Thyroid gland (tissue), 4 donors: ENCODE data around the gene CEP295NL. TPM values are rescaled to one million over a fixed set of nuclear protein-coding genes. Genes with fewer than 3 reads are reported as not detected.

Source experiments
- DNase-seq, 2 donors: peaks; one replicate each; pipeline ENCODE4 v3.0.0-alpha.2; 2019
- H3K27ac ChIP-seq, 3 donors: fragments of 200-600 bp; sonication (generic); 1 replicate in 2 of 3; 2 replicates in 1 of 3; pipeline ENCODE4 v1.5.1; 2016 to 2019; ENCODE audit warnings: mild to moderate bottlenecking in 1 of 3, moderate library complexity in 1 of 3
- H3K27me3 ChIP-seq: fragments of 200-600 bp; sonication (generic); one replicate; pipeline ENCODE4 v1.5.1; 2019
- H3K36me3 ChIP-seq, 2 donors: fragments of 200-600 bp; sonication (generic); one replicate each; pipeline ENCODE4 v1.5.1; 2016 to 2019
- H3K4me1 ChIP-seq, 2 donors: fragments of 200-600 bp; sonication (generic); one replicate each; pipeline ENCODE4 v1.5.1; 2017 to 2019
- H3K4me3 ChIP-seq, 3 donors: fragments of 200-600 bp; sonication (generic); replicated peaks in 1 of 3; 1 replicate in 2 of 3; 2 replicates in 1 of 3; pipeline ENCODE4 v1.5.1; 2016; ENCODE audit warnings: mild to moderate bottlenecking in 1 of 3
- H3K9me3 ChIP-seq: fragments of 200-600 bp; sonication (generic); one replicate; pipeline ENCODE4 v1.5.1; 2017
- POLR2A ChIP-seq, 2 donors: fragments of 450-650 bp; IDR thresholded peaks; one replicate each; pipeline ENCODE4 v1.6.1; 2017; ENCODE audit warnings: antibody characterized with exemption in 2 of 2, mild to moderate bottlenecking in 2 of 2, moderate library complexity in 1 of 2
- WGBS, 2 donors: methylation state at CpG; one replicate each; pipeline ENCODE4 v1.1.5; 2017; 5-methylcytosine and 5-hydroxymethylcytosine counted together
- intact Hi-C: fragments of 100-400 bp; cut with DNase I; formaldehyde crosslinking; loops from one replicate; pipeline ENCODE4 v1.15.1; 2023
- total RNA-seq, 4 donors: library from RNA; depleted of rRNA; stranded (reverse); fragments of >200 nt; gene quantifications; one replicate each; pipeline ENCODE4 v1.2.3, GENCODE V29; 2016
- TF ChIP-seq, protein P1 (sequence below), 6 experiments: fragments of 200-600 bp in 3 of 6; fragments of 450-650 bp in 3 of 6; sonication (generic) in 3 of 6; IDR thresholded peaks; one replicate each; pipeline ENCODE4 v1.5.1; 2016 to 2019; ENCODE audit warnings: antibody characterized with exemption in 6 of 6, mild to moderate bottlenecking in 2 of 6, inconsistent platforms in 1 of 6, moderate library complexity in 1 of 6

CEP295NL gene
- total RNA-seq, 4 donors from 2014 or later: 0.67 to 1.6 (median 1.4) TPM

DNA sequence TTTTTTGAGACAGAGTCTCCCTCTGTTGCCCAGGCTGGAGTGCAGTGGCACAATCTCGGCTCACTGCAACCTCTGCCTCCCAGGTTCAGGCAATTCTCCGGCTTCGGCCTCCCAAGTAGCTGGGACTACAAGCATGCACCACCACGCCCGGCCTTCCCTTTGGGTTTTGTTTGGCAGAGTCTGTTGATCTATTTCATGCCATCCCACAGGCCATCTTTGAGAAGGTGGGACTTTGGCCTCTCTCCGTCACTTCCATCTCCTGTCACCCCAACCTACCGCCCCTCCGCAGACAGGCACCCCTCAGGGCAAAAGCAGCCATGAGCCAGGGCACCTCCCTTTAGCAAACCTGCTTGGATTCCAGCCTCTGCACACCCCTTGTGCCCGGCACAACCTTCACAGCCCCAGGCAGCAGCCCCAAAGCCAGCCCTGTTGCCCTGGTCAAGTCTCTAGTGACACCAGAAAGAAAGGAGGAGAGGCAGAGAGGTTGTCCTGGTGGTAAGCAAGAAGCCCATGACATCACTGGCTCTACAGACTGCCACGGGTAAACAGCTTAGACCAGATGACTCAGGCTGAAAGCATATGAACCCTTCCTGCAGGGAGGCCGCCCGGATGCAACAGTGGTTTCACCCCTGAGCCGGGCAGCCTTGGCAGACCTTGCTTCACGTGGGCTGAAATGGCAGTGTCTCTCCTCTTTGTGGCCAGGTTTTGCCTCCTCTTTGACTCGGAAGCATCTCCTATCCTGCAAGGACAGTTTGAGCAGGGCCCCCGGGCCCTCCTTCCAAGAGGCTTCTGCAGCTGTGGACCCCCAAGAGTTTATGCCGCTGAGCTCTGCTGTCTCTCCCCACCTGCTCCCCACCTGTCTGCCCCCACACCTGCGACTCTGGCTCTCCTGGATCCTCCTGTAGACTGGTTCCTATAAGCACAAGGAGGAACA, 30.3 kb upstream of the CEP295NL start:
- peak overlapping the region; percentile 77 to 94 (median 86) for H3K27ac ChIP-seq
- intact Hi-C loops: no loop called here
- H3K4me1 ChIP-seq: peaks cover 14 to 29% of the 10 kb centered on the region in 2 donors
- H3K27me3 ChIP-seq: no peaks in the 10 kb centered on the region
- H3K36me3 ChIP-seq: no peaks in the 10 kb centered on the region
- 78 to 84% methylated on average over 16 to 18 of the region's 18 CpGs for WGBS, 2 donors
- TF ChIP-seq, protein P1, sequence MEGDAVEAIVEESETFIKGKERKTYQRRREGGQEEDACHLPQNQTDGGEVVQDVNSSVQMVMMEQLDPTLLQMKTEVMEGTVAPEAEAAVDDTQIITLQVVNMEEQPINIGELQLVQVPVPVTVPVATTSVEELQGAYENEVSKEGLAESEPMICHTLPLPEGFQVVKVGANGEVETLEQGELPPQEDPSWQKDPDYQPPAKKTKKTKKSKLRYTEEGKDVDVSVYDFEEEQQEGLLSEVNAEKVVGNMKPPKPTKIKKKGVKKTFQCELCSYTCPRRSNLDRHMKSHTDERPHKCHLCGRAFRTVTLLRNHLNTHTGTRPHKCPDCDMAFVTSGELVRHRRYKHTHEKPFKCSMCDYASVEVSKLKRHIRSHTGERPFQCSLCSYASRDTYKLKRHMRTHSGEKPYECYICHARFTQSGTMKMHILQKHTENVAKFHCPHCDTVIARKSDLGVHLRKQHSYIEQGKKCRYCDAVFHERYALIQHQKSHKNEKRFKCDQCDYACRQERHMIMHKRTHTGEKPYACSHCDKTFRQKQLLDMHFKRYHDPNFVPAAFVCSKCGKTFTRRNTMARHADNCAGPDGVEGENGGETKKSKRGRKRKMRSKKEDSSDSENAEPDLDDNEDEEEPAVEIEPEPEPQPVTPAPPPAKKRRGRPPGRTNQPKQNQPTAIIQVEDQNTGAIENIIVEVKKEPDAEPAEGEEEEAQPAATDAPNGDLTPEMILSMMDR (IDR thresholded peaks at IDR 0.05): no peak
- no peak for TF ChIP-seq POLR2A (IDR thresholded peaks at IDR 0.05)
- peak in 1 of 2 donors; percentile 25 for DNase-seq
- no peak overlapping the region for H3K4me3 ChIP-seq
- no peaks in the 10 kb centered on the region for H3K9me3 ChIP-seq

DNA sequence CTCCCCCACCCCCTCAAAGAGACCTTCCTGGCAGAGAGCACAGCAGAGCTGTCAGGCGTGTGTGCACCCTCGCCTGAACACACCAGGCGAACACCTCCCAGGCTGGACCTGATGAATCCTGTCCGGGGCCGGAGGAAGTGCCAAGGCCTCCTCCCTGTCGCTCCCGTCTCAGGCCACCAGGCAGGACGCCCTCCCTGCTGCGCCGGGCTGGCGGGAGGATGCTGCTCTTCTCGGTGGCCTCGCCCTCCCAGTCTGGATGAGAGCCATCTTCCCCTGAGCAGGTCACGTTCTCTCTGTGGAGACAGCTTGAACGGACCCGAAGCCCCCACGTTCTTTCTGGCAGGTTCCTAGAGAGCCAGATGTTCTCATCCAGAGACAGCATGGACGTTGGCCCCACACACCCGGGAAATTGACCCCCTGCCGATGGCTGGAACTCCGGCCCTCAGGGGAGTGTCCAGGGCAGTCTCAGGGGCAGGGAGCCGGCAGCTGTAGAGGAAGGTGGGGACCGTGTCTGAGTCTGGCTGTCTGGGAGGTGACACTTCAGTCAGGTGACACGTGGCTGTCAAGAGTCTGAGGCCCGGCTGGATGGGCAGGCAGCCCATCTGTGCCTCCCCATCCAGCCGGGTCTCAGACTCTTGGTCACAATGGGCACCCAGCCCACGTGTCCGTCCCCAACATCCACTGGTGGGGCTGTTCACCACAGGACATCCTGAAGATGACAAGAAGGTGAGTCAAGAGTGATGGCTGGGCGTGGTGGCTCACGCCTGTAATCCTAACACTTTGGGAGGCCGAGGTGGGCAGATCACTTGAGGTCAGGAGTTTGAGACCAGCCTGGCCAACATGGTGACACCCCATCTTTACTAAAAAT, 27.1 kb upstream of the CEP295NL start:
- H3K4me1 ChIP-seq: peaks cover 14 to 37% of the 10 kb centered on the region in 2 donors
- H3K9me3 ChIP-seq: no peaks in the 10 kb centered on the region
- H3K27me3 ChIP-seq: no peaks in the 10 kb centered on the region
- intact Hi-C loops: no loop called here
- TF ChIP-seq, protein P1 (IDR thresholded peaks at IDR 0.05): peak in 1 of 6 experiments; percentile 8
- TF ChIP-seq POLR2A (IDR thresholded peaks at IDR 0.05): no peak
- DNase-seq: peak; percentile 25 to 58
- H3K4me3 ChIP-seq: no peak overlapping the region
- H3K27ac ChIP-seq: no peak overlapping the region
- 46 to 64% methylated on average over 10 to 11 of the region's 31 CpGs for WGBS, 2 donors
- H3K36me3 ChIP-seq: no peaks in the 10 kb centered on the region

DNA sequence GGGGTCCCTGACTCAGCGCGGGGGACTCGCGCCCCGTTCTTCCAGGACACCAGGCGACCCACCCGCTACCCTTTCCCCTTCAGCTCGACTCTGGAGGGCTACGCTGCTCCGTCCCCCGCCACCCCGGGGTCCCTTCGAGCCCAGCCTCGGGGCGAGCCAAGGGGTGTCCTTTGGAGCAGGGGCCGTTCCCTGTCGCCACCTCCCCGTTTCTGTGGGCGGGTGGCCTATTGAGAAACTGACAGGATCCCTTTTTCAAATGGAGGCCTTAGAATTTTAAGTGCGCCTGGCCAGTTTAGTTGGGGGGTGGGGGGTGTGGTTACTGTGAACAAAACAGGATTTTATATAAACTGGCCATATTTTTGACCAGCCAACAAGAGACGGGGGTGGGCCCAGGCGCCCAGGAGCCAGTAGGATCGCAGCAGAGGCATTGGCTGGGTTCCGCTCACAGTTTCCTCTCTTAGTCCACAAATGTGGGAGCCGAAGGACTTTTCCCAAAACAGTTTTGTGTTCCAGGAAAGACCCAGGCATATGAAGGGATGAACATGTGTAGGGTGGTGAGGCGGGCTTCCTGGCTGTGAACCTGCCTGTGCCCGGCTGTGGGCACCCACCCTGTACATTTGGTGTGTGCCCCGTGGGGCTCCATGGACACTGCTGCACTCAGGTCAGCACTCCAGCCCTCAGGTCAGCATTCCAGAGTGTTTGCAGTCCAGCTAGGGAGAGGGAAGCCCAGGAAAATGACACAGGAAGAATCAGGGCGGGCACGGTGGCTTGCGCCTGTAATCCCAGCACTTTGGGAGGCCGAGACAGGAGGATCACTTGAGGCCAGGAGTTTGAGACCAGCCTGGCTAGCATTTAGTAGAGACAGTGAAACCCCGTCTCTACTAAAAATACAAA, 22.9 kb upstream of the CEP295NL start:
- peak; percentile 49 to 56 for DNase-seq
- H3K9me3 ChIP-seq: no peaks in the 10 kb centered on the region
- peak overlapping the region; percentile 67 to 94 (median 87) for H3K27ac ChIP-seq
- H3K4me3 ChIP-seq: peak overlapping the region in 1 of 3 donors; percentile 73
- intact Hi-C loops: no loop called here
- peaks cover 13 to 35% of the 10 kb centered on the region in 2 donors for H3K4me1 ChIP-seq
- WGBS, 2 donors: 46 to 55% methylated on average over 14 to 17 of the region's 33 CpGs
- H3K27me3 ChIP-seq: no peaks in the 10 kb centered on the region
- no peaks in the 10 kb centered on the region for H3K36me3 ChIP-seq
- TF ChIP-seq POLR2A (IDR thresholded peaks at IDR 0.05): peak in 1 of 2 donors; percentile 21
- TF ChIP-seq, protein P1 (IDR thresholded peaks at IDR 0.05): no peak

DNA sequence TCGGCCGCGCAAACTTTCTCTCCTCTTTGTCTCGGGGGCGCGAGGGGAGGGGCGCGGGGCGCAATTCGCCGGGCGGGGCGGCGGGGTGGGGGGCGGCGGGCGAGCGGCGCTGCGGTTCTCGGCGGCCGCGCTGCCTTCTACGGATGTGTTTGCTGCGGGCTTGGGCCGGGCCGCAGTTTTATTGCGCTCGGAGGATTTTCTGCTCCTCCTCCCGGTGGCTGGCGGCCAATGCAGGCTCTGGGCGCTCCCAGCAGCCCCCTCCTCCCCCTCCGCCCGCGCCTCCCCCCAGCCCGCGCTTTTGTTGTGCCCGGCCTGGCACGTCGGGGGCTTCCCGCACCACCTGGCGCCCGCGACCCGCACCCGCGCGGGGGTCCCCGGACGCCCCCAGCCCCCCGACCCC, 22.2 kb upstream of the CEP295NL start, which contains the start of gene TIMP2:
Gene TIMP2, minus strand, starts transcription at position 154 of the 400 bp plus-strand sequence. CDS start 299 bp downstream, outside the sequence.
- intact Hi-C loops: no loop called here
- H3K9me3 ChIP-seq: no peaks in the 10 kb centered on the region
- peaks cover 13 to 35% of the 10 kb centered on the region in 2 donors for H3K4me1 ChIP-seq
- WGBS, 2 donors: 0 to 1% methylated on average over 11 to 18 of the region's 52 CpGs
- peak within 1 kb of the TSS; percentile 67 to 94 (median 87) for H3K27ac ChIP-seq
- DNase-seq: peak; percentile 81 to 82
- no peaks in the 10 kb centered on the region for H3K36me3 ChIP-seq
- H3K27me3 ChIP-seq: no peaks in the 10 kb centered on the region
- TF ChIP-seq, protein P1 (IDR thresholded peaks at IDR 0.05): no peak
- peak in 1 of 2 donors; percentile 58 for TF ChIP-seq POLR2A (IDR thresholded peaks at IDR 0.05)
- H3K4me3 ChIP-seq: peak within 1 kb of the TSS; percentile 6 to 73 (median 25)
